D721Med (cell line): ENCODE data around the gene ENPP6.

ENCODE experiments used
- DNase-seq: peaks from one replicate; pipeline ENCODE4 v3.0.0; 2011; ENCODE audit warnings: low spot score; ENCODE audit not compliant: insufficient read length
- FAIRE-seq: peaks from 2 replicates; lab custom pipeline; 2011; peaks lifted over from hg19 to GRCh38; lab: Jason Lieb, UNC
- TF ChIP-seq, protein P1 (sequence below): IDR thresholded peaks from 2 replicates; pipeline ENCODE4 v1.5.1; 2012; ENCODE audit warnings: mild to moderate bottlenecking, control low read depth; ENCODE audit not compliant: insufficient read depth; ENCODE audit errors: missing control alignments

ENPP6 gene

DNA sequence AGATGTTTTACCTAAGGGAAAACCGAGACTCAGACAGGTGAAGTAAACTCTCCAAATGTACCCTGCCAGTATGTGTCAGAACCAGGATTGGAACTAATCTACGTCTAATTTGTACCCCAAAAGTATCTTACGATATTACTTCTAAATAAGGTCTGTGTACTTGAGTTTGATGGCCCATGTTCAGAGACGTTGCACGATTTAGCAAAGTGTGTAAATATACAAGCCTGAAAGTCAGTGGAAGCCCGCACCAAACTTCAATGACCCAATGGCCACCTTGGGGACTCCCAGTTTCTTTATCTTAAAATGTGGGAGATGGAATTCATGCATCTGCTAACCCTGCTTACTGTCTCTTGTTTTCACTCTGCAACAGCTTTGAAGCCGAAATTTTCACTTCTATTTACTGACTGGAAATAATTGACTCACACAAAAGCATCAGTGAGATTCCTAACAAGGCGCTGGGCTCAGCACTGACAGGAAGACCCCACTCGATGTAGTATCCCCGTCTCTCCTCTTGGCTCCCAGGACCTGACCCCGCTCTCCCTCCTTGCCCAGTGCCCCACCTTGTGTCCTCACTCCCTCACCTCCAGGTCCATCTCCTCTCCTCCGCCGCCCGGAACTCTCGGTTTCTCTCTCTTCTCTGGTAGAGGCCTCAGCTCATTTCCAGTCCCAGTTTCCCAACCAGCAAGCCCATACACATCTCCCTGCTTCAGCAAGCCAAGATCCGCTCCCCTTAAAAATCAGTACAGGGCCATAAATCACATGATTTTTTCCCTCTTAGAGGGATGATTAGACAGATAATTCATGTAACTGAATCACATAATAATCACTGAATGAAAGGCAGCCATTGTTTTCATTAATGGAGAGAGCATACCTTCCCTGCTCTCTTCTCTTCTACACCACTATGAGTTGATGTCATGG lies 42.8 kb downstream of the ENPP6 start:
- TF ChIP-seq, protein P1, sequence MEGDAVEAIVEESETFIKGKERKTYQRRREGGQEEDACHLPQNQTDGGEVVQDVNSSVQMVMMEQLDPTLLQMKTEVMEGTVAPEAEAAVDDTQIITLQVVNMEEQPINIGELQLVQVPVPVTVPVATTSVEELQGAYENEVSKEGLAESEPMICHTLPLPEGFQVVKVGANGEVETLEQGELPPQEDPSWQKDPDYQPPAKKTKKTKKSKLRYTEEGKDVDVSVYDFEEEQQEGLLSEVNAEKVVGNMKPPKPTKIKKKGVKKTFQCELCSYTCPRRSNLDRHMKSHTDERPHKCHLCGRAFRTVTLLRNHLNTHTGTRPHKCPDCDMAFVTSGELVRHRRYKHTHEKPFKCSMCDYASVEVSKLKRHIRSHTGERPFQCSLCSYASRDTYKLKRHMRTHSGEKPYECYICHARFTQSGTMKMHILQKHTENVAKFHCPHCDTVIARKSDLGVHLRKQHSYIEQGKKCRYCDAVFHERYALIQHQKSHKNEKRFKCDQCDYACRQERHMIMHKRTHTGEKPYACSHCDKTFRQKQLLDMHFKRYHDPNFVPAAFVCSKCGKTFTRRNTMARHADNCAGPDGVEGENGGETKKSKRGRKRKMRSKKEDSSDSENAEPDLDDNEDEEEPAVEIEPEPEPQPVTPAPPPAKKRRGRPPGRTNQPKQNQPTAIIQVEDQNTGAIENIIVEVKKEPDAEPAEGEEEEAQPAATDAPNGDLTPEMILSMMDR, result no peak
- FAIRE-seq, result no peak
- no peak for DNase-seq

DNA sequence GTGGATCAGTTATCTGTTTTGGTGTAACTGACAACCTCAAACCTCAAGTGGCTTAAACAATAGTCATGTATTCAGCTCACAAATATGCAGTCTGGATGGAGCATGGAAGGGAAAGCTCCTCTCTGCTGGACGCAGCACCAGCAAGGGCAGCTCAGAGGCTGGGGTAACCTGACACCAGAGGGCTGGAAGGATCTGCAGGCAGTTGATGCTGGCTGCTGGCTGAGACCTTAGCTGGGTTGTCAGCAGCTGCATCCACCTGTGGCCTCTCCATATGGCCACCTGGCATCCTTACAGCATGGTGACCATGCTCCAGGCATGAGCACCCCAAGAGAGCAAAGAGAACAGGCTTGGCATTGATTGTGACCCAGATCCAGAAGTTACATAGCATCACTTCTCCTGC lies 46.7 kb downstream of the ENPP6 start:
- DNase-seq (no peak), FAIRE-seq (no peak)
- TF ChIP-seq, protein P1, result no peak

DNA sequence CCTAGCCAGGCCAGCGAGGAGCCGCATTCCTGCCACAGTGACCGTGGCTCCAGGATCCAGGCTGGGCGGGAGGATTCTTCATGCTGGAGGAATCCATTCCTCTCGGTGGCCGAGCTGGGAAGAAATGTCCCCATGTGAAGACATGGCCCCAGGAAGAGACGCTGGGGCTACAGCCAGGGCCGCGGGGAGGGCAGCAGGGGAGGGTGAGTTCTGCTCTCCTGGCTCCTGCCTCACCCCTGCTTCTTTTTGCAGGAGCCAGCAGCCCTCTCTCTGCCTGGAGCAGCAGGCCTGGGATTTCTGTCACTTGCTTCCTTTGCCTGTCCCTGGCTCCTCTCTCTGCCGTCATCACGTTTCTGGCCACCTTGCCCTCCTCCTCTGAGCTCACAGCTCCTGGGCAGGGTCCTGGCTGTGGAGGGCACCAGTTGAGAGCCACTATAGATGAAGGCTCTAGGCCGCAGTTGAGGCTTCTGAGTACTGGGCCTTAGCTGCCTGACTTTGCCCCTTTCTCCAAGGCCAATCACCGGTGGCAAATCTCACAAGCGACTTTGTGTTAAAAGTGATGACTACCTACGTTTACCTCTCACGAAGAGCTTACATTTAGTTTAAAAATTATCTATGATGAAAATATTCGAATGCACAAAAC lies 48.3 kb downstream of the ENPP6 start:
- TF ChIP-seq, protein P1, result no peak
- no peak for DNase-seq
- no peak for FAIRE-seq

DNA sequence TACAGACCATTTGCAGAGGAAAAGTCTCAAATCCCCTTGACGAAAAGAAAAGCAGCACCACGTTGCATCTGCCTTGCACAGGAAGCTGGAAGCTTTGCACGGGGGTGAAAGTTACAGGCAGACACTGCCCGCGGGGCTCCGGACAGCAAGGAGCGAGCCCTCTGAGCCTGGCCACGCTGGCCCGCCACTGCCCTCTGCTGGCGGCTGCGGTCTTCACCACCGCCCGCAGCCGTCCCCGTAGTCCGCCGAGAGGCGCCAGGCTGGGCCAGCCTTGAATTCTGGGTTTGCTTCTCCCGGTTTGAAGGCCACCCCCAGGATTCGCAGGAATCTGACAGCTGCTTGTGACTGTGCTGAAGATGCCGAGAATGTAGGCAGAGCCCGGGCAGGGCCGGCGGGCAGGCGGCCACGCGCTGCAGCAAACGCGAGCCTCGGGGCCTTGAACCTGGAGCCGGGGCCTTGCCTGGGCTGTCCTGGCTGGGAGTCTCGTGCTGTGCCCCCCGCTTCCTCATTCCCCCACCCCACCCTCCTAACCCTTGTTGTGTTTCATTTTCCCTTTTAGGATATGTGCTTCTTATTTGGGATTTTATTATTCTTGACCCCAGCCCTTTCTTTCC lies 49.2 kb downstream of the ENPP6 start:
- DNase-seq (no peak), FAIRE-seq (no peak)
- TF ChIP-seq, protein P1, result peak; percentile 75

DNA sequence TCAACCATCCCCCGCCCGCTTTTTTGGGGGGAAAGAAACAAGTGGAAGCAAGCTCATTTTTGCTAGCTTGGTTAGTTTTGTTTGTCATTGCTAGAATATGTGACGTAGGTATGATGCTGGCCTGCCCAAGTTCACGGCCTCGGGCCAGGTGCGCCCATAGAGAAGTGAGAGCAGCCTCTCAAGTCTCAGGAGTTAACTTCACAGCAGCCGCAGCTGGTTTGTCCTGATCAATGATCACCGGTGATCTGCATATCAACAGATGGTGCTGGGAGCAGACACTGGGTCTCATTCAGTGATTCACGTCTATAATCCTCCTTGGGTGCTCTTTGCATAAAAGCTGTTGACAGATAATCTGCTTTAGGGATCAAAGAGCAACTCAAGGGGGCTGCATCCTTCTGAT lies 50.1 kb downstream of the ENPP6 start:
- peak; percentile 51 for DNase-seq
- FAIRE-seq, result peak; percentile 67

DNA sequence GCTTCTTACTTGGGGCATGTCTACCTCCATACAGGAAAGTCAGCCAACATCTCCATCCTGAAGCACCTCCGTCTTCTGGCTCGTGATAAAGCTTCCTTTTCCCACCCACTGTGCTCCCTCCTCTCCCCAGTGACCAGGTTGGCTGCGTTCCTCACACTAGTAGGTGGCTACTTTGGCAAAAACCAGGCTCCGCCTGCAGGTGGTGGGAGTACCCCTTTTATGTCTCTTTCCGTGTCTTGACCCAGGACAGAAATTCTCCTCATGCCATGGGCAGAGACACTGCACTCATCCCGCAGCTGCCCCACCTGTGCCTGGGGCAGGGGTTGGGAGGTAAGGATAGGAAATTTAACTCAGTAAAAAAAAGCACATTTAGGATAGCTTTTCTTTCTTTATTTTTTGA lies 50.9 kb downstream of the ENPP6 start:
- FAIRE-seq (no peak), DNase-seq (no peak)
- TF ChIP-seq, protein P1, result no peak

More for the DNA sequence above, 50.1 kb downstream of the ENPP6 start:
- TF ChIP-seq, protein P1, result no peak
